Measurements from ENCODE around the gene LARGE1.

LARGE1 gene

DNA sequence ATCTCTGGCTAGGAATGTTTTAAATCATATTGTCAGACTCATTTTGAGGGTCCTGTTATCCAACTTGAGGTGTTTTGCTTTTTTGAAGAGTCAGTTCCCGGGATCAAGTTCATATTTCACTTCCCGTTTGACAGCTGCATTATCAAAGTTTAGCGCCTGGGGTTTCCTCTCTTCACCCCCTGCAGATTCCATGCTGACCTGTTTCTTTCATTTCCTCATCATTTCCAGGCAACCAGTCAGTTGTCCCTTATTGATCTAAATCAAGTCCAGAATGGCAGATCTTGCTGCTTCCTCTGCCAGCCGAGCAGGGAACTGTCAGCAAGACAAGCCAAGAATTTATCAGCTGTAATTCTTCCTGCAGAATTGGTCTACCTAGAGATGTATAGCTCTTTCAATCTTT is 664.5 kb downstream of the LARGE1 start:
- Histone ChIP-seq H3K27ac (no peak overlapping the region), H3K36me3 (replicated peaks) (no peaks in the 10 kb centered on the region), H3K4me3 (ENCODE audit: low read depth, low read length) (no peak overlapping the region), H3K27me3 (replicated peaks) (no peaks in the 10 kb centered on the region)
- in situ Hi-C loops (cut with HindIII; ENCODE audit: low pct_ligation_motif_present, low sequenced_read_pairs): no loop called here
- no peak for DNase-seq
- TF ChIP-seq, protein P1, sequence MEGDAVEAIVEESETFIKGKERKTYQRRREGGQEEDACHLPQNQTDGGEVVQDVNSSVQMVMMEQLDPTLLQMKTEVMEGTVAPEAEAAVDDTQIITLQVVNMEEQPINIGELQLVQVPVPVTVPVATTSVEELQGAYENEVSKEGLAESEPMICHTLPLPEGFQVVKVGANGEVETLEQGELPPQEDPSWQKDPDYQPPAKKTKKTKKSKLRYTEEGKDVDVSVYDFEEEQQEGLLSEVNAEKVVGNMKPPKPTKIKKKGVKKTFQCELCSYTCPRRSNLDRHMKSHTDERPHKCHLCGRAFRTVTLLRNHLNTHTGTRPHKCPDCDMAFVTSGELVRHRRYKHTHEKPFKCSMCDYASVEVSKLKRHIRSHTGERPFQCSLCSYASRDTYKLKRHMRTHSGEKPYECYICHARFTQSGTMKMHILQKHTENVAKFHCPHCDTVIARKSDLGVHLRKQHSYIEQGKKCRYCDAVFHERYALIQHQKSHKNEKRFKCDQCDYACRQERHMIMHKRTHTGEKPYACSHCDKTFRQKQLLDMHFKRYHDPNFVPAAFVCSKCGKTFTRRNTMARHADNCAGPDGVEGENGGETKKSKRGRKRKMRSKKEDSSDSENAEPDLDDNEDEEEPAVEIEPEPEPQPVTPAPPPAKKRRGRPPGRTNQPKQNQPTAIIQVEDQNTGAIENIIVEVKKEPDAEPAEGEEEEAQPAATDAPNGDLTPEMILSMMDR (IDR thresholded peaks at IDR 0.05; ENCODE audit: low read depth, low read length, missing control alignments): no peak

DNA sequence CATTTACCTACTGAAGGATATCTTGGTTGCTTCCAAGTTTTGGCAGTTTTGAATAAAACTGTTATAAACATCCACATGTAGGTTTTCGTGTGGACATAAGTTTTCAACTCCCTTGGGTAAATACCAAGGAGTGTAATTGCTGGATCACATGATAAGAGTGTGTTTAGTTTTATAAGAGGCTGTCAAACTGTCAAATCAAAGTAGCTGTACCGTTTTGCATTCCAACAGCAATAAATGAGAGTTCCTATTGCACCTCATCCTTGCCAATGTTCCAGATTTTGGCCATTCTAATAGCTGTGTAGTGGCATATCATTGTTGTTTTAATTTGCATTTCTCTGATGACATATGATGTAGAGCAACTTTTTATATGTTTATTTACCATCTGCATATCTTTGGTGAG is 671.3 kb downstream of the LARGE1 start:
- TF ChIP-seq, protein P1 (IDR thresholded peaks at IDR 0.05; ENCODE audit: low read depth, low read length, missing control alignments): no peak
- Histone ChIP-seq H3K4me3 (ENCODE audit: low read depth, low read length) (no peak overlapping the region), H3K27me3 (replicated peaks) (no peaks in the 10 kb centered on the region), H3K36me3 (replicated peaks) (no peaks in the 10 kb centered on the region), H3K27ac (no peak overlapping the region)
- no peak for DNase-seq
- in situ Hi-C loops (cut with HindIII; ENCODE audit: low pct_ligation_motif_present, low sequenced_read_pairs): no loop called here

DNA sequence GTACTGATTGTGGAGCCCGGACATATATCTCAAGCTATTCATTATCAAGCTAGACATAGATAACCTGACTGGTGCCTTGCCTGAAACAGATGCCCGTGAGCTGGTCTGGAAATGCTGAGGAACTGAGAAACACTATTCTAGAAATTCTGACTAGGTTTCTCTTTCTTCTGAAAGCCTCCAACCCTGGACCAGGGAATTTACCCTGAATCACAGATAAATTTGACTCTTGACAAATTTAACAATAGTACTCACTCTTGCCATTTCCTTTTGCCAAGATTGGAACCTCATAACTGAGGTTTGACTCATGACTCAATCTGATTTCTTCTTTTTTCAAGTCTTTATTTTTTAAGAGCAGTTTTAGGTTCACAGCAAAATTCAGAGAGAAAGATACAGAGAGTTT is 672.5 kb downstream of the LARGE1 start:
- TF ChIP-seq, protein P1 (IDR thresholded peaks at IDR 0.05; ENCODE audit: low read depth, low read length, missing control alignments): no peak
- DNase-seq: no peak
- Histone ChIP-seq H3K36me3 (replicated peaks) (no peaks in the 10 kb centered on the region), H3K27me3 (replicated peaks) (no peaks in the 10 kb centered on the region), H3K4me3 (ENCODE audit: low read depth, low read length) (no peak overlapping the region), H3K27ac (no peak overlapping the region)
- in situ Hi-C loops (cut with HindIII; ENCODE audit: low pct_ligation_motif_present, low sequenced_read_pairs): no loop called here

DNA sequence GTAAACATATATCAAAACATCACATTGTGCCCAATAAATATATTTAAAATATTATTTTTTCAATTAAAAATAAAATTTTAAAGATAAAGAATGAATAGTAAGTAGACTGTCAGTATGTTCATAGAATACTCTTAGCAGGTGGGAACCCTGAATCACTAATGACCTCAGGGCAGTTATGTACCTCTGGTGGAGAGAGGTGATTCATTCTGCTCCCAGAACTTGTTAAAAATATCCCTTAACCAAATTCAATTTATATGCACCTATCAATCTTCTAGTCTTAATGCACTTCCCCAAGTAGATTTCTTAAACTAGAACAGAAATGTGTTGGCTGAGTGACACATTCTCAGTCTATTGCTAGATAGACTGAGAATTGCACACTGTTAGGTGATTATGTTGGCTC is 678.2 kb downstream of the LARGE1 start:
- no peaks in the 10 kb centered on the region for H3K27me3 ChIP-seq (replicated peaks)
- H3K4me3 ChIP-seq (ENCODE audit: low read depth, low read length): no peak overlapping the region
- H3K27ac ChIP-seq: no peak overlapping the region
- DNase-seq: no peak
- in situ Hi-C loops (cut with HindIII; ENCODE audit: low pct_ligation_motif_present, low sequenced_read_pairs): no loop called here
- TF ChIP-seq, protein P1 (IDR thresholded peaks at IDR 0.05; ENCODE audit: low read depth, low read length, missing control alignments): no peak
- no peaks in the 10 kb centered on the region for H3K36me3 ChIP-seq (replicated peaks)

DNA sequence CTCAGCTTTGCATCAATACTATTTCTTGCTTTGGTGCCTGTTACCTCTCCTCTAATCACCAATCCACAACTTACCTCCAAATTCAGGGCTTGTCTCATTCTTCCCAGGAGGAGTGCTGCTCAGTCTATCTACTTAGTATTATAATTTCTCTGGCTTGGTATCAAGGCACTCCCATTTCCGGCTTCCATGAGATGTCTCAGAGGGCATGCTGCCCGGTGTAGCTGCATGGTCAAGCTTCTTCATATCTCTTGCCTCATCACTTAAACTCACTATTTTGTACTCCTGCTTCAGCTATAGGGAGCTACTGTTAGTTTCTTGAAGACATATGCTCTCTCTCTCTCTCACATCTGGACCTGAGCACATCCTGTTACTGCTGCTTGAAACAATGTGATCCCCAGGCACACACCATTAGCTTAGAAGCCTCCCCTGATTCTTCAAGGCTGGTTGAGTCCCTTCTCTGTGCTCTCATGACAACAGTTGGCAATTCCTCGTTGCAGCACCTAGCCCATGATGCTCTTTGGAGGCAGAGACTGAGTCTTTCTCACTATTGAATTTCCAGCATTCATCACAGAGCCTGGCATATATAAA is 679.3 kb downstream of the LARGE1 start:
- in situ Hi-C loops (cut with HindIII; ENCODE audit: low pct_ligation_motif_present, low sequenced_read_pairs): no loop called here
- Histone ChIP-seq H3K4me3 (ENCODE audit: low read depth, low read length) (no peak overlapping the region), H3K27ac (no peak overlapping the region), H3K36me3 (replicated peaks) (no peaks in the 10 kb centered on the region), H3K27me3 (replicated peaks) (no peaks in the 10 kb centered on the region)
- TF ChIP-seq, protein P1 (IDR thresholded peaks at IDR 0.05; ENCODE audit: low read depth, low read length, missing control alignments): no peak
- DNase-seq: no peak

DNA sequence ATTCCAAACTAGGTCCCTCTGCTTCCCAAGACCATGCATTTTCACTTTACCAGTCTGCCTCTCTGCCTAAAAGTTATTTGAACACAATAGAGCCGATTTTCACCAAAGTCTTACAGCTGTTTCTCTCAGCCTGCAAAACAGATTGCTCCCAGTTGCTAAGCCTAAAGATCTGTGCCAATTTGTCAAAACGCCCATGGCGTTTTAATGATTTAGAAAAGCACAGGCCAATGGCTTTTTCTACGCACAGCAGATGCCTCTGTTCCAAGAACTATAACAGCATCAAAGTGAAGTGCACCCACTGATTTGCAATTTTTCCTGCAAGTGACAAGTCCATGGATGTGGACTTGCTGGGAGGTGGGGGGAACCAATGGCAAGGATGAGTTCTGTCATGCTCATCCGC is 688.2 kb downstream of the LARGE1 start:
- TF ChIP-seq, protein P1 (IDR thresholded peaks at IDR 0.05; ENCODE audit: low read depth, low read length, missing control alignments): no peak
- Histone ChIP-seq H3K27ac (no peak overlapping the region), H3K36me3 (replicated peaks) (no peaks in the 10 kb centered on the region), H3K27me3 (replicated peaks) (no peaks in the 10 kb centered on the region), H3K4me3 (ENCODE audit: low read depth, low read length) (no peak overlapping the region)
- in situ Hi-C loops (cut with HindIII; ENCODE audit: low pct_ligation_motif_present, low sequenced_read_pairs): no loop called here
- no peak for DNase-seq

Data from brain microvascular endothelial cell (primary cell).